A673 (cell line): Measurements from ENCODE around the gene ELMO3. TPM values are rescaled to one million over a fixed set of nuclear protein-coding genes. Genes with fewer than 3 reads are reported as not detected.

Experiments used
- BruUV-seq: library from RNA; stranded (reverse); fragments of 400-500 nt; replicated peaks from 2 replicates; lab custom pipeline; 2021; lab: Mats Ljungman, UMichigan
- CTCF ChIA-PET: fragments of 300-600 bp; sonication (Branson Sonifier 250); formaldehyde crosslinking; loops from one replicate; lab custom pipeline; 2022; ENCODE audit warnings: antibody characterized with exemption; lab: Charles Lee
- POLR2A ChIA-PET: fragments of 300-600 bp; sonication (Branson Sonifier 250); formaldehyde crosslinking; loops from one replicate; lab custom pipeline; 2022; ENCODE audit warnings: antibody characterized with exemption; ENCODE audit not compliant: low non-redundant PET; lab: Charles Lee
- DNase-seq: peaks from one replicate; pipeline ENCODE4 v3.0.0-alpha.2; 2015; ENCODE audit warnings: low spot score
- H3K27ac ChIP-seq: fragments of 200-600 bp; sonication (generic); 2 replicates; pipeline ENCODE4 v1.5.1; 2016; ENCODE audit warnings: mixed run types, low read depth, mild to moderate bottlenecking, mixed read lengths, antibody characterized with exemption, low read length; ENCODE audit not compliant: poor library complexity, severe bottlenecking
- H3K27me3 ChIP-seq: fragments of 200-600 bp; sonication (generic); replicated peaks from 2 replicates; pipeline ENCODE4 v1.6.1; 2017; ENCODE audit warnings: mixed run types, low read depth, mild to moderate bottlenecking, mixed read lengths, antibody characterized with exemption, low read length; ENCODE audit not compliant: insufficient read depth, poor library complexity
- H3K36me3 ChIP-seq: fragments of 200-600 bp; sonication (generic); 2 replicates; pipeline ENCODE4 v1.6.1; 2016; ENCODE audit warnings: mixed run types, mild to moderate bottlenecking, mixed read lengths, antibody characterized with exemption, low read length; ENCODE audit not compliant: insufficient read depth, poor library complexity, severe bottlenecking
- H3K4me1 ChIP-seq: fragments of 200-600 bp; sonication (generic); 2 replicates; pipeline ENCODE4 v1.6.1; 2017; ENCODE audit warnings: mixed run types, mild to moderate bottlenecking, mixed read lengths, antibody characterized with exemption, low read length; ENCODE audit not compliant: insufficient read depth, poor library complexity, severe bottlenecking
- H3K4me3 ChIP-seq: fragments of 200-600 bp; sonication (generic); 2 replicates; pipeline ENCODE4 v1.5.1; 2016; ENCODE audit warnings: low read depth, mixed run types, mild to moderate bottlenecking, mixed read lengths, low read length; ENCODE audit not compliant: poor library complexity, severe bottlenecking
- H3K9me3 ChIP-seq: fragments of 200-600 bp; sonication (generic); 2 replicates; pipeline ENCODE4 v1.6.1; 2016; ENCODE audit warnings: mixed run types, low read depth, mild to moderate bottlenecking, mixed read lengths, antibody characterized with exemption, low read length; ENCODE audit not compliant: poor library complexity, severe bottlenecking
- CTCF ChIP-seq: fragments of 300-800, 200-600 bp; sonication (generic); conservative IDR thresholded peaks from 2 replicates; pipeline ENCODE4 v1.5.1; 2017; ENCODE audit warnings: low read depth, mild to moderate bottlenecking, antibody characterized with exemption, low read length, moderate library complexity, mixed read lengths
- EZH2 ChIP-seq: fragments of 200-600 bp; sonication (generic); IDR thresholded peaks from 2 replicates; pipeline ENCODE4 v1.6.1; 2017; ENCODE audit warnings: borderline replicate concordance, low read depth, mild to moderate bottlenecking, mixed read lengths, antibody characterized with exemption, low read length; ENCODE audit not compliant: poor library complexity, severe bottlenecking
- intact Hi-C: fragments of 100-400 bp; cut with micrococcal nuclease; formaldehyde crosslinking; loops from one replicate; pipeline ENCODE4 v1.10.0; 2022; ENCODE audit not compliant: unreplicated experiment
- total RNA-seq: library from RNA; stranded (reverse); gene quantifications from 2 replicates; pipeline ENCODE4 v1.2.3, GENCODE V29; 2021

Gene ELMO3
- total RNA-seq, 1 experiment from 2014 or later = 4.7 TPM

- no peaks in the 10 kb centered on the region for H3K9me3 ChIP-seq
- H3K27me3 ChIP-seq = no peaks in the 10 kb centered on the region
- POLR2A ChIA-PET = no interaction called here
- BruUV-seq = no TSS peak
- intact Hi-C loops = no loop called here
- no peak overlapping the region for H3K4me3 ChIP-seq
- H3K27ac ChIP-seq = no peak overlapping the region
- no peaks in the 10 kb centered on the region for H3K36me3 ChIP-seq
- DNase-seq = no peak
- CTCF ChIA-PET = interaction anchor here (0.6 kb wide), 1 partner anchor 285 kb away, joined by 4 read pairs; no protein-coding TSS in a partner anchor
- H3K4me1 ChIP-seq = no peaks in the 10 kb centered on the region
- TF ChIP-seq CTCF (no peak), EZH2 (no peak)
Observed at GRCh38 chr16:67215706-67216105, 16.8 kb downstream of the ELMO3 start.

- DNase-seq = no peak
- TF ChIP-seq EZH2 (no peak), CTCF (no peak)
- H3K27me3 ChIP-seq = no peaks in the 10 kb centered on the region
- no peaks in the 10 kb centered on the region for H3K9me3 ChIP-seq
- intact Hi-C loops = no loop called here
- CTCF ChIA-PET = no interaction called here
- POLR2A ChIA-PET = no interaction called here
- no peaks in the 10 kb centered on the region for H3K4me1 ChIP-seq
- H3K36me3 ChIP-seq = no peaks in the 10 kb centered on the region
- no peak overlapping the region for H3K27ac ChIP-seq
- BruUV-seq = no TSS peak
- no peak overlapping the region for H3K4me3 ChIP-seq
Observed at GRCh38 chr16:67216612-67217490, 17.9 kb downstream of the ELMO3 start.

GRCh38 chr16:67223992-67224391, 25.1 kb downstream of the ELMO3 start:
- Histone ChIP-seq H3K36me3 (peaks cover 9% of the 10 kb centered on the region), H3K27ac (no peak overlapping the region), H3K4me3 (no peak overlapping the region), H3K27me3 (no peaks in the 10 kb centered on the region), H3K4me1 (peaks cover 17% of the 10 kb centered on the region), H3K9me3 (no peaks in the 10 kb centered on the region)
- TF ChIP-seq CTCF (no peak), EZH2 (no peak)
- intact Hi-C loops = no loop called here
- DNase-seq = no peak
- no TSS peak for BruUV-seq
- ChIA-PET CTCF (no interaction called here), POLR2A (no interaction called here)
